GM12878 (cell line): ENCODE results near the gene TLR1. TPM values are rescaled to one million over a fixed set of nuclear protein-coding genes. Genes with fewer than 3 reads are reported as not detected.
A peak's percentile ranks its signal among the peaks of the same experiment; 100 is the strongest.

Source experiments
- ATAC-seq: fragments of 200-7000 bp; cut with Tn5 transposase; 3 replicates; pipeline ENCODE4 v1.9.1; 2020; ENCODE audit warnings: mild to moderate bottlenecking, moderate library complexity
- BruUV-seq: library from RNA; stranded (reverse); fragments of 400-500 nt; replicated peaks from 2 replicates; lab custom pipeline; 2021; lab: Mats Ljungman, UMichigan
- CTCF ChIA-PET: fragments of 300-600 bp; sonication (Branson Sonifier 250); formaldehyde crosslinking; extraction: SDS; loops from one replicate; lab custom pipeline; 2021; ENCODE audit warnings: inconsistent platforms; lab: Yijun Ruan, JAX
- POLR2A ChIA-PET: fragments of 350-600 bp; formaldehyde crosslinking; extraction: SDS; loops from one replicate; lab custom pipeline; 2021; ENCODE audit warnings: inconsistent platforms; lab: Charles Lee
- RAD21 ChIA-PET: fragments of 300-600 bp; sonication (Branson Sonifier 250); formaldehyde crosslinking; loops from one replicate; lab custom pipeline; 2023; ENCODE audit warnings: antibody characterized with exemption; ENCODE audit not compliant: unreplicated experiment; lab: Charles Lee
- SMC1A ChIA-PET: fragments of 300-600 bp; sonication (Branson Sonifier 250); formaldehyde crosslinking; loops from one replicate; lab custom pipeline; 2023; ENCODE audit not compliant: unreplicated experiment, uncharacterized antibody; lab: Charles Lee
- DNase-seq: peaks from one replicate; pipeline ENCODE4 v3.0.0-alpha.2; 2011; ENCODE audit warnings: low read depth, low spot score
- FAIRE-seq: peaks from 3 replicates; lab custom pipeline; 2011; peaks lifted over from hg19 to GRCh38; lab: Jason Lieb, UNC
- H2AFZ ChIP-seq: 2 replicates; pipeline ENCODE4 v1.6.0; 2011; ENCODE audit warnings: low read depth, low read length, control low read depth; ENCODE audit not compliant: control insufficient read depth
- H3K27ac ChIP-seq: 2 replicates; pipeline ENCODE4 v1.5.1; 2011; ENCODE audit warnings: control low read depth; ENCODE audit not compliant: control insufficient read depth, insufficient read depth
- H3K27me3 ChIP-seq, 2 experiments: replicated peaks in 1 of 2; 2 replicates each; pipeline versions ENCODE4 v1.6.0 to v1.6.1; 2011; ENCODE audit warnings: low read length in 1 of 2; ENCODE audit not compliant: control insufficient read depth in 2 of 2, insufficient read depth in 2 of 2
- H3K36me3 ChIP-seq, 2 experiments: 2 replicates each; pipeline ENCODE4 v1.5.1; 2011; ENCODE audit warnings: low read length in 1 of 2; ENCODE audit not compliant: control insufficient read depth in 2 of 2, insufficient read depth in 2 of 2
- H3K4me1 ChIP-seq: 2 replicates; pipeline ENCODE4 v1.6.1; 2011; ENCODE audit warnings: mild to moderate bottlenecking, low read length, moderate library complexity, mixed read lengths; ENCODE audit not compliant: control insufficient read depth, insufficient read depth
- H3K4me2 ChIP-seq: 2 replicates; pipeline ENCODE4 v1.6.0; 2011; ENCODE audit warnings: control low read depth; ENCODE audit not compliant: control insufficient read depth, insufficient read depth
- H3K4me3 ChIP-seq: fragments of 200-600 bp; sonication (generic); 2 replicates; pipeline ENCODE4 v1.5.1; 2016
- H3K79me2 ChIP-seq: 2 replicates; pipeline ENCODE4 v1.6.0; 2011; ENCODE audit warnings: low read length; ENCODE audit not compliant: control insufficient read depth, insufficient read depth
- H3K9ac ChIP-seq: 2 replicates; pipeline ENCODE4 v1.8.0; 2011; ENCODE audit warnings: low read length, control low read depth, mixed read lengths; ENCODE audit not compliant: control insufficient read depth, insufficient read depth
- H3K9me3 ChIP-seq: replicated peaks from 3 replicates; pipeline ENCODE4 v1.5.1; 2011; ENCODE audit warnings: mild to moderate bottlenecking, low read length; ENCODE audit not compliant: control insufficient read depth, insufficient read depth
- H4K20me1 ChIP-seq: 2 replicates; pipeline ENCODE4 v1.6.0; 2011; ENCODE audit not compliant: control insufficient read depth, insufficient read depth
- BHLHE40 ChIP-seq, 2 experiments: fragments of 450-650 bp in 1 of 2; IDR thresholded peaks; 2 replicates each; pipeline ENCODE4 v1.6.1; 2011 to 2017; ENCODE audit warnings: low read depth in 2 of 2, borderline replicate concordance in 1 of 2, improper control_type of control experiment in 1 of 2, low read length in 1 of 2, mild to moderate bottlenecking in 1 of 2
- CEBPZ ChIP-seq: fragments of 150-350 bp; IDR thresholded peaks from 2 replicates; pipeline ENCODE4 v1.6.1; 2016; ENCODE audit warnings: low read depth, low read length
- ETV6 ChIP-seq, 2 experiments: fragments of 450-650 bp in 1 of 2; IDR thresholded peaks in 1 of 2; conservative IDR thresholded peaks in 1 of 2; 2 replicates each; pipeline ENCODE4 v1.6.1; 2014; ENCODE audit warnings: antibody characterized with exemption in 1 of 2, borderline replicate concordance in 1 of 2, low read depth in 1 of 2, mild to moderate bottlenecking in 1 of 2, moderate library complexity in 1 of 2
- HDAC6 ChIP-seq: fragments of 200-600 bp; sonication (generic); IDR thresholded peaks from one replicate; pipeline ENCODE4 v1.8.0; 2017; ENCODE audit warnings: antibody characterized with exemption; ENCODE audit not compliant: unreplicated experiment
- PAX8 ChIP-seq: fragments of 450-650 bp; IDR thresholded peaks from 2 replicates; pipeline ENCODE4 v1.6.1; 2017; ENCODE audit warnings: mild to moderate bottlenecking, moderate library complexity
- PKNOX1 ChIP-seq: fragments of 450-650 bp; IDR thresholded peaks from 2 replicates; pipeline ENCODE4 v1.6.1; 2016; ENCODE audit warnings: mild to moderate bottlenecking
- POLR2A ChIP-seq: IDR thresholded peaks from 2 replicates; pipeline ENCODE4 v1.6.1; 2011; ENCODE audit warnings: low read depth, mild to moderate bottlenecking, low read length
- SMARCA5 ChIP-seq: fragments of 450-650 bp; IDR thresholded peaks from 2 replicates; pipeline ENCODE4 v1.6.1; 2017; ENCODE audit warnings: mild to moderate bottlenecking
- STAT3 ChIP-seq: IDR thresholded peaks from 2 replicates; pipeline ENCODE4 v1.6.1; 2011; ENCODE audit warnings: low read depth, low read length, improper control_type of control experiment
- TAF1 ChIP-seq: IDR thresholded peaks from 2 replicates; pipeline ENCODE4 v1.6.1; 2011; ENCODE audit warnings: mild to moderate bottlenecking, low read depth, low read length, borderline replicate concordance
- TCF3 ChIP-seq: IDR thresholded peaks from 2 replicates; pipeline ENCODE4 v1.6.1; 2012; ENCODE audit warnings: low read depth, mild to moderate bottlenecking, low read length, borderline replicate concordance; ENCODE audit not compliant: insufficient read depth
- ZNF687 ChIP-seq: fragments of 450-650 bp; IDR thresholded peaks from 2 replicates; pipeline ENCODE4 v1.6.1; 2017; ENCODE audit warnings: mild to moderate bottlenecking, moderate library complexity
- WGBS: methylation state at CpG from one replicate; pipeline ENCODE4 v1.1.6; 2016; ENCODE audit warnings: low lambda C conversion rate; ENCODE audit not compliant: insufficient replicate concordance, insufficient coverage; ENCODE audit errors: missing lambda C conversion rate; 5-methylcytosine and 5-hydroxymethylcytosine counted together
- in situ Hi-C: fragments of 300-500 bp; cut with MboI; formaldehyde crosslinking; loops from 9 replicates; pipeline ENCODE4 v1.14.3; 2018; ENCODE audit warnings: mixed read lengths
- intact Hi-C: fragments of 100-400 bp; cut with micrococcal nuclease; formaldehyde crosslinking; loops from one replicate; pipeline ENCODE4 v1.14.2; 2022; ENCODE audit not compliant: unreplicated experiment
- polyA plus RNA-seq, 11 experiments: library from polyadenylated mRNA; depleted of rRNA in 4 of 11; unstranded in 6 of 11; stranded (reverse) in 5 of 11; fragments of >200 nt; fragmentation: Nextera tagmentation in 4 of 11; fragmentation: Illumina TruSeq in 1 of 11; extraction: Ambion mirVana in 4 of 11; extraction: Trizol in 1 of 11; gene quantifications; 1 replicate in 1 of 11; 2 replicates in 10 of 11; pipeline versions ENCODE4 v1.2.1 to v1.2.3, GENCODE V29; 2011 to 2016; ENCODE audit warnings: inconsistent platforms in 2 of 11, missing spikeins in 2 of 11, low read depth in 1 of 11
- total RNA-seq, 4 experiments: library from RNA; depleted of rRNA in 3 of 4; stranded (reverse); fragments of >200 nt in 3 of 4; fragmentation: Illumina TruSeq in 1 of 4; extraction: Trizol in 1 of 4; gene quantifications; 2 replicates each; pipeline versions ENCODE4 v1.2.1 to v1.2.3, GENCODE V29; 2013 to 2021

The TLR1 gene
- total and polyA plus RNA-seq, 10 of the 15 experiments (the other 5 are each of a cell fraction or from before 2014, with no cell fraction given), result 9.3 to 57.1 (median 20.4) TPM

GRCh38 chr4:38762560-38762959 lies 42.0 kb downstream of the TLR1 start:
- H3K4me2 ChIP-seq, result peak overlapping the region; percentile 80
- in situ Hi-C loops (loop anchor here (5.0 to 25.0 kb wide), 2 partner anchors 95 to 275 kb away; partner anchors contain the start of genes TLR6 and TMEM156), intact Hi-C loops (loop anchor here (5.0 kb wide), 1 partner anchor 270 kb away; the partner anchor contains the start of gene TMEM156)
- H2AFZ ChIP-seq, result peak overlapping the region; percentile 15; the same call in 1 of the 2 replicates
- RAD21 ChIA-PET, result interaction anchor here (0.7 to 9.8 kb wide), 17 partner anchors 8 to 631 kb away, joined by 3 to 437 read pairs (median 8); partner anchors contain the start of genes TLR1, TLR10 and TLR6
- peak overlapping the region; percentile 48; the same call in 1 of the 2 replicates for H3K4me3 ChIP-seq
- DNase-seq (no peak), ATAC-seq (peak; percentile 56), FAIRE-seq (peak; percentile 31)
- POLR2A ChIA-PET, result interaction anchor here (0.7 to 9.8 kb wide), 8 partner anchors 19 to 263 kb away, joined by 3 to 196 read pairs (median 20); partner anchors contain the start of genes TLR1, TLR10 and TLR6
- H3K27me3 ChIP-seq, result no peaks in the 10 kb centered on the region
- peak overlapping the region; percentile 95 for H3K27ac ChIP-seq
- WGBS, result under 1% methylated on average over 14 of the region's 14 CpGs
- peaks cover 43% of the 10 kb centered on the region for H3K4me1 ChIP-seq
- H3K9ac ChIP-seq, result peak overlapping the region; percentile 78
- H3K36me3 ChIP-seq, result no peaks in the 10 kb centered on the region
- H4K20me1 ChIP-seq, result no peaks in the 10 kb centered on the region
- no TSS peak for BruUV-seq
- CTCF ChIA-PET, result interaction anchor here (0.7 to 10.8 kb wide), 15 partner anchors 11 to 631 kb away, joined by 3 to 449 read pairs (median 5); partner anchors contain the start of genes TLR1, TLR10 and TLR6
- SMC1A ChIA-PET, result interaction anchor here (0.7 to 11.0 kb wide), 14 partner anchors 9 to 583 kb away, joined by 3 to 468 read pairs (median 54); partner anchors contain the start of genes TLR1, TLR10 and TLR6
- H3K9me3 ChIP-seq, result peaks cover 24% of the 10 kb centered on the region
- peaks cover 11% of the 10 kb centered on the region for H3K79me2 ChIP-seq
- TF ChIP-seq TCF3 (0 out of 2 replicates have a peak, but pooled peaks have one; percentile 8), TAF1 (peak; percentile 60), PAX8 (no peak), POLR2A (peak; percentile 77), CEBPZ (no peak), ZNF687 (peak; percentile 81), HDAC6 (peak; percentile 55), BHLHE40 (IDR thresholded peaks at IDR 0.05; ENCODE audit: borderline replicate concordance in 1 of 2, low read depth in 2 of 2, low read length in 1 of 2) (peak; percentile 61 to 78; a peak in 3 of 4 replicates), ETV6 (conservative IDR thresholded peaks at IDR 0.05 in 1 of 2, IDR thresholded peaks at IDR 0.05 in 1 of 2; ENCODE audit: borderline replicate concordance in 1 of 2, low read depth in 1 of 2) (0 out of 4 replicates have a peak, but pooled peaks of 1 of the 2 experiments have one; percentile 15), SMARCA5 (no peak), STAT3 (no peak), PKNOX1 (no peak)
